ENCODE data around the gene ATF6. TPM values are rescaled to one million over a fixed set of nuclear protein-coding genes. Genes with fewer than 3 reads are reported as not detected.

ATF6 gene
- total RNA-seq, 2 donors from 2014 or later, result 14.4 to 19.8 TPM

DNA sequence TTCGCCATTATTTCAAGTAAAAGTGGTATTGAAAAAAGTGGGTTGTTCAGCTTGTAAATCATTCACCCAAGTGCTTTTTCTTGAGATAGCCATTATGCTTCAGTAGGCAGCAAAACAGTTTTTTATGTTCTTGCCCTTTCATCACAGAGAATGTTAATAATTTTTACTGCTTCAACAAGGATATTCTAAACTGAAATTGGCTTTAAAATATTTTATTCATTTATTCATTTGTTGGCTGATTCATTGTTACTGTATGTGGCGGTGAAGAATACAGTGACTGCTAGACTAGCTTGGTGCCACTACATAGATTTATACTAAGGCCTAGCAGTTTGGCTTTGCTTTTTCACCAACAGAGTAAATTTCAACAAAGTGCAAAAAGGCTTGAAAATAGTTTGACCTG lies 136.1 kb downstream of the ATF6 start:
- 83 to 92% methylated on average over 2 of the region's 2 CpGs for WGBS, 2 experiments (ENCODE audit: insufficient coverage in 1 of 2, insufficient read length in 1 of 2)
- no peak overlapping the region for H3K4me3 ChIP-seq (ENCODE audit: low read length)
- peaks cover 2% of the 10 kb centered on the region for H3K4me1 Mint-ChIP-seq
- DNase-seq, result no peak
- no peaks in the 10 kb centered on the region for H3K9me3 ChIP-seq (ENCODE audit: control insufficient read depth, low read length)
- no peaks in the 10 kb centered on the region for H3K27me3 Mint-ChIP-seq (ENCODE audit: insufficient read depth)
- no peaks in the 10 kb centered on the region for H3K27me3 ChIP-seq (ENCODE audit: control insufficient read depth, insufficient read depth, low read length, poor library complexity, severe bottlenecking)
- no peak overlapping the region for H3K4me3 Mint-ChIP-seq
- H3K27ac Mint-ChIP-seq, result no peak overlapping the region
- no peaks in the 10 kb centered on the region for H3K4me1 ChIP-seq (ENCODE audit: control insufficient read depth, insufficient read depth, low read length)
- H3K27ac ChIP-seq (ENCODE audit: low read depth, low read length), result no peak overlapping the region
- no peak overlapping the region for H3K9ac ChIP-seq (ENCODE audit: extremely low read depth, low read length, poor library complexity, severe bottlenecking)
- H3K36me3 Mint-ChIP-seq (ENCODE audit: low read depth), result no peaks in the 10 kb centered on the region
- TF ChIP-seq, protein P1, sequence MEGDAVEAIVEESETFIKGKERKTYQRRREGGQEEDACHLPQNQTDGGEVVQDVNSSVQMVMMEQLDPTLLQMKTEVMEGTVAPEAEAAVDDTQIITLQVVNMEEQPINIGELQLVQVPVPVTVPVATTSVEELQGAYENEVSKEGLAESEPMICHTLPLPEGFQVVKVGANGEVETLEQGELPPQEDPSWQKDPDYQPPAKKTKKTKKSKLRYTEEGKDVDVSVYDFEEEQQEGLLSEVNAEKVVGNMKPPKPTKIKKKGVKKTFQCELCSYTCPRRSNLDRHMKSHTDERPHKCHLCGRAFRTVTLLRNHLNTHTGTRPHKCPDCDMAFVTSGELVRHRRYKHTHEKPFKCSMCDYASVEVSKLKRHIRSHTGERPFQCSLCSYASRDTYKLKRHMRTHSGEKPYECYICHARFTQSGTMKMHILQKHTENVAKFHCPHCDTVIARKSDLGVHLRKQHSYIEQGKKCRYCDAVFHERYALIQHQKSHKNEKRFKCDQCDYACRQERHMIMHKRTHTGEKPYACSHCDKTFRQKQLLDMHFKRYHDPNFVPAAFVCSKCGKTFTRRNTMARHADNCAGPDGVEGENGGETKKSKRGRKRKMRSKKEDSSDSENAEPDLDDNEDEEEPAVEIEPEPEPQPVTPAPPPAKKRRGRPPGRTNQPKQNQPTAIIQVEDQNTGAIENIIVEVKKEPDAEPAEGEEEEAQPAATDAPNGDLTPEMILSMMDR (conservative IDR thresholded peaks at IDR 0.05), result no peak
- no peaks in the 10 kb centered on the region for H3K36me3 ChIP-seq (ENCODE audit: control insufficient read depth, insufficient read depth, low read length)
- H3K9me3 Mint-ChIP-seq, result no peaks in the 10 kb centered on the region

DNA sequence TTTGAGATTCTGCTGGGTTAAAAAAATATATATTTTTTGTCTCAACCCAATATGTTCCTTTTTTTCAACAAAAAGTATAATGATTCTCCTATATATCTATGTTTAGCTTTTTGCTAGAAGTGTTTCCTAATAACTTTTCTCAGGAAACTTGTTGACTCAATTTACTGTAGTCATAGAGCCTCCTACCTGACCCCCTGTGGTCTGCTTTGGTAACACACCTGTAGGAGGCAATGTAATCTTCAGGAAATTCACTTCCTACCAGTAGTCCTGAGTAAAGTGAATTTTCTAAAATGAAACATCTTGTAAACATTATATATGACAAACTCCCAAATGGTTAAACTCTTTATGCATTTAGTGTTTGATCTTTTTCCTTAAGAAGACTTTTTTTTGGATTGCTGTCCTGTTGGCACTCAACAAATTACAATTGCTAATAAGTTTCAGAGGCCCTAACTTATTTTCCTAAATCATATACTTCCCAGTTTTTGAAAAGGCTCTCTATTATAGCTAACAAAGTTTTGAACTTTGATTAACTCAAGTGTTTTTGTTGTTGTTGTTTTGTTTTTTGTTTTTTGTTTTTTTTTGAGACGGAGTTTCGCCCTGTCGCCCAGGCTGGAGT lies 139.3 kb downstream of the ATF6 start:
- TF ChIP-seq, protein P1 (conservative IDR thresholded peaks at IDR 0.05), result peak; percentile 83
- peaks cover 14% of the 10 kb centered on the region for H3K4me1 Mint-ChIP-seq
- no peaks in the 10 kb centered on the region for H3K4me1 ChIP-seq (ENCODE audit: control insufficient read depth, insufficient read depth, low read length)

DNA sequence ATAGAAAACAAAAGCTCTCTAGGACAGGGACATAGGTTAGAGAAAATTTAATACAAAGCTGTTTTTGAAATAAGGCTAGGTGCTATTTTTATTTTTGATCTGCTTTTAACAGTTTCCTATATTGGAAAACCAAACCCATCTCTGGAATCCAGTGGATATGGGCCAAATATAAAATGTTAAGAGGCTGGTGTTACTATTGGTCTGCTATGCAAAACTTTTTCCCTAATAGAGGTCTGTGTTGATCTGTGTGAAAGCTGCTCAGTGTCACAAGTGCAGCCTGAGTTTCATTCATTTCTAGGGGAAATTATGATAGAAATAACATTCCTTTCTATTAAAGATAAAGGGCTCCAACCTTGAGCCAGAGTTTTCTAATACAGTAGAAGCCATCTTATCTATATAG lies 141.1 kb downstream of the ATF6 start:
- H3K4me3 Mint-ChIP-seq, result no peak overlapping the region
- H3K27ac Mint-ChIP-seq, result no peak overlapping the region
- no peak overlapping the region for H3K4me3 ChIP-seq (ENCODE audit: low read length)
- H3K9me3 ChIP-seq (ENCODE audit: control insufficient read depth, low read length), result no peaks in the 10 kb centered on the region
- peaks cover 19% of the 10 kb centered on the region for H3K4me1 Mint-ChIP-seq
- no peaks in the 10 kb centered on the region for H3K9me3 Mint-ChIP-seq
- H3K9ac ChIP-seq (ENCODE audit: extremely low read depth, low read length, poor library complexity, severe bottlenecking), result no peak overlapping the region
- no peaks in the 10 kb centered on the region for H3K36me3 ChIP-seq (ENCODE audit: control insufficient read depth, insufficient read depth, low read length)
- H3K27ac ChIP-seq (ENCODE audit: low read depth, low read length), result no peak overlapping the region
- no peaks in the 10 kb centered on the region for H3K36me3 Mint-ChIP-seq (ENCODE audit: low read depth)
- DNase-seq, result no peak
- no peaks in the 10 kb centered on the region for H3K27me3 Mint-ChIP-seq (ENCODE audit: insufficient read depth)
- TF ChIP-seq, protein P1 (conservative IDR thresholded peaks at IDR 0.05), result no peak
- no peaks in the 10 kb centered on the region for H3K27me3 ChIP-seq (ENCODE audit: control insufficient read depth, insufficient read depth, low read length, poor library complexity, severe bottlenecking)
- H3K4me1 ChIP-seq (ENCODE audit: control insufficient read depth, insufficient read depth, low read length), result no peaks in the 10 kb centered on the region

More for the DNA sequence above, 139.3 kb downstream of the ATF6 start:
- no peak overlapping the region for H3K4me3 Mint-ChIP-seq
- Histone ChIP-seq H3K27me3 (ENCODE audit: control insufficient read depth, insufficient read depth, low read length, poor library complexity, severe bottlenecking) (no peaks in the 10 kb centered on the region), H3K9me3 (ENCODE audit: control insufficient read depth, low read length) (no peaks in the 10 kb centered on the region), H3K36me3 (ENCODE audit: control insufficient read depth, insufficient read depth, low read length) (no peaks in the 10 kb centered on the region), H3K4me3 (ENCODE audit: low read length) (no peak overlapping the region), H3K9ac (ENCODE audit: extremely low read depth, low read length, poor library complexity, severe bottlenecking) (no peak overlapping the region), H3K27ac (ENCODE audit: low read depth, low read length) (no peak overlapping the region)
- H3K9me3 Mint-ChIP-seq, result no peaks in the 10 kb centered on the region
- WGBS, 2 experiments (ENCODE audit: insufficient coverage in 1 of 2, insufficient read length in 1 of 2), result 100% methylated on average over 3 of the region's 3 CpGs; no CpG with 5 or more reads in 1 of the 2 experiments
- no peak overlapping the region for H3K27ac Mint-ChIP-seq
- H3K36me3 Mint-ChIP-seq (ENCODE audit: low read depth), result no peaks in the 10 kb centered on the region
- no peaks in the 10 kb centered on the region for H3K27me3 Mint-ChIP-seq (ENCODE audit: insufficient read depth)
- peak; percentile 57 for DNase-seq
